Type B pancreatic cell (in vitro differentiated cells): Measurements from ENCODE around the gene OLFML2B. TPM values are rescaled to one million over a fixed set of nuclear protein-coding genes. Genes with fewer than 3 reads are reported as not detected.

Experiments used
- DNase-seq: peaks from one replicate; pipeline ENCODE4 v3.0.0; 2021; ENCODE audit warnings: mixed read lengths; ENCODE audit not compliant: unreplicated experiment; ENCODE audit errors: extremely low spot score
- H3K27ac Mint-ChIP-seq: 2 replicates; pipeline ENCODE4 v1.8.0; 2021; ENCODE audit warnings: mild to moderate bottlenecking, mixed read lengths
- H3K27me3 Mint-ChIP-seq: 2 replicates; pipeline ENCODE4 v1.8.0; 2021; ENCODE audit warnings: mixed read lengths
- H3K36me3 Mint-ChIP-seq: 2 replicates; pipeline ENCODE4 v1.8.0; 2021; ENCODE audit warnings: mixed read lengths
- H3K4me1 Mint-ChIP-seq: one replicate; pipeline ENCODE4 v1.8.0; 2021; ENCODE audit warnings: mixed read lengths; ENCODE audit not compliant: unreplicated experiment
- H3K4me3 Mint-ChIP-seq: 2 replicates; pipeline ENCODE4 v1.8.0; 2021; ENCODE audit warnings: mild to moderate bottlenecking, mixed read lengths
- H3K9me3 Mint-ChIP-seq: 2 replicates; pipeline ENCODE4 v1.8.0; 2021; ENCODE audit warnings: mixed read lengths
- total RNA-seq: library from RNA; stranded (reverse); gene quantifications from 2 replicates; pipeline ENCODE4 v1.2.1, GENCODE V29; 2021; ENCODE audit warnings: low replicate concordance
- TF ChIP-seq, protein P1 (sequence below): fragments of 200-600 bp; sonication (generic); conservative IDR thresholded peaks from 2 replicates; pipeline ENCODE4 v1.5.0; 2021; ENCODE audit warnings: antibody characterized with exemption, mild to moderate bottlenecking

OLFML2B gene
- total RNA-seq, 1 donor from 2014 or later: 35.0 TPM

DNA sequence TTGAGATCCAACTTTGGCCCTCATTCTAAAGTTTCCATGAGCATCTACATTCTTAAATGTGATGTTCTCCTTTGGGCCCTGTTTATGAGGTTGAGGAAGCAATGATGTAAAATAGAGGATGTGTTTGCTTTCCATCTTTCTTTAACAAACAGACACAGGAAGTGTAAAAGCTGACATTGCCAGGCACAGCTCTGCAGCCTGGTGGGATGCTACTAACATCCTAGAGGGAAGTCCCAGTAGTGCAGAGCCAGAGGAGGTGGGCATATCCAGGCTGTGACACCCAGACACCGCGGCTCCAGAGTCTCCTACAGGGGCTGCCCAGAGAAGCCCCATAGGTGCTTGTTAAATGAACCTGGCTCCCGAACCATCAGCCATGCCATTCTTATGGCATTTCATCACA, 16.2 kb downstream of the OLFML2B start:
- Mint-ChIP-seq H3K27me3 (no peaks in the 10 kb centered on the region), H3K27ac (no peak overlapping the region), H3K36me3 (peaks cover 16% of the 10 kb centered on the region), H3K4me1 (peaks cover 26% of the 10 kb centered on the region), H3K9me3 (no peaks in the 10 kb centered on the region), H3K4me3 (no peak overlapping the region)
- no peak for DNase-seq
- TF ChIP-seq, protein P1, sequence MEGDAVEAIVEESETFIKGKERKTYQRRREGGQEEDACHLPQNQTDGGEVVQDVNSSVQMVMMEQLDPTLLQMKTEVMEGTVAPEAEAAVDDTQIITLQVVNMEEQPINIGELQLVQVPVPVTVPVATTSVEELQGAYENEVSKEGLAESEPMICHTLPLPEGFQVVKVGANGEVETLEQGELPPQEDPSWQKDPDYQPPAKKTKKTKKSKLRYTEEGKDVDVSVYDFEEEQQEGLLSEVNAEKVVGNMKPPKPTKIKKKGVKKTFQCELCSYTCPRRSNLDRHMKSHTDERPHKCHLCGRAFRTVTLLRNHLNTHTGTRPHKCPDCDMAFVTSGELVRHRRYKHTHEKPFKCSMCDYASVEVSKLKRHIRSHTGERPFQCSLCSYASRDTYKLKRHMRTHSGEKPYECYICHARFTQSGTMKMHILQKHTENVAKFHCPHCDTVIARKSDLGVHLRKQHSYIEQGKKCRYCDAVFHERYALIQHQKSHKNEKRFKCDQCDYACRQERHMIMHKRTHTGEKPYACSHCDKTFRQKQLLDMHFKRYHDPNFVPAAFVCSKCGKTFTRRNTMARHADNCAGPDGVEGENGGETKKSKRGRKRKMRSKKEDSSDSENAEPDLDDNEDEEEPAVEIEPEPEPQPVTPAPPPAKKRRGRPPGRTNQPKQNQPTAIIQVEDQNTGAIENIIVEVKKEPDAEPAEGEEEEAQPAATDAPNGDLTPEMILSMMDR: no peak

DNA sequence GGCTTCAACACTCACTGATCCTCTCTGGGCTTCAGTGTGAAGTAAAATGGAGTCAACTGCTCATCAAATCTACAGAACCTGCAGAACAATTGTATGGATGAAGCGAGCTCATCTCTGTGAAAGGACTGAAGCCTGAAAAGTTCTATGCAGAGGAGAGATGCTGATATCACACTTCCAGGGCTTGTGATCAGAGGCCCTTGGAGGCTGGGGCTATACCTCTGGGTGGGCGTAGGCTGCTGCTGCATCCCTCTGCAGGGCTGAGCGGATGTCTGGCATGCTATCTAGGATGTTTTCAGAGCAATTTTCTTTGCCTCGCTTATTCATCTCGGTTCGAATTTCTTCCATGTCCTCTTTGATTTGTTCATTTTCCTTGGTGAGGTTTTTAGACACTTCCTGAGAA, 17.6 kb downstream of the OLFML2B start:
- no peaks in the 10 kb centered on the region for H3K9me3 Mint-ChIP-seq
- H3K4me3 Mint-ChIP-seq: no peak overlapping the region
- H3K27ac Mint-ChIP-seq: no peak overlapping the region
- H3K27me3 Mint-ChIP-seq: no peaks in the 10 kb centered on the region
- H3K36me3 Mint-ChIP-seq: peaks cover 13% of the 10 kb centered on the region
- H3K4me1 Mint-ChIP-seq: peaks cover 26% of the 10 kb centered on the region
- DNase-seq: no peak
- TF ChIP-seq, protein P1: no peak

DNA sequence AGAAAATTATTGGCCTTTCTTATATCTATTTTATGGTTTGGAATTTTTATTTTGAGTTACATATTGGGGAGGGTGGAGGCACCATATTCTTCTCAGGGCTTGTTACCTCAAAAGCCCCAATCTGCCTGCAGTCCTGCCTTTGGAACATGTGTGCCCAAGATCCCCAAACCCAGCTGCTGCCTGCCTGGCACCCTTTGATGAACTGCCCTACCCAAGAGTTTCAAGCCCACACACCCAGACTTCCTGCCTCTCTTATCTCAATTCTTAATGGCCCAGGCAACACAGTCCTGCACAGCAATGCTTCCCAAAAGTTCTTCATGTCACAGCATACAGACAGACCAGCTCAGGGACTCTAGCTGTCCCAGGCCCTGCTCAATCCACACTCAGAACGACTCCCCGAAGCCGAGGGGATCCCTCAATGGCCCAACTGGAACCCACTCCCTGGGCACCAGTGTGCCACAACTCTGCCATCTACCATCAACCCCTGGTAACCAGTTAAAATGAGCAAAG, 19.2 kb downstream of the OLFML2B start:
- peaks cover 10% of the 10 kb centered on the region for H3K36me3 Mint-ChIP-seq
- no peaks in the 10 kb centered on the region for H3K27me3 Mint-ChIP-seq
- no peak for DNase-seq
- no peak overlapping the region for H3K27ac Mint-ChIP-seq
- no peaks in the 10 kb centered on the region for H3K9me3 Mint-ChIP-seq
- H3K4me3 Mint-ChIP-seq: no peak overlapping the region
- TF ChIP-seq, protein P1: no peak
- peaks cover 26% of the 10 kb centered on the region for H3K4me1 Mint-ChIP-seq

DNA sequence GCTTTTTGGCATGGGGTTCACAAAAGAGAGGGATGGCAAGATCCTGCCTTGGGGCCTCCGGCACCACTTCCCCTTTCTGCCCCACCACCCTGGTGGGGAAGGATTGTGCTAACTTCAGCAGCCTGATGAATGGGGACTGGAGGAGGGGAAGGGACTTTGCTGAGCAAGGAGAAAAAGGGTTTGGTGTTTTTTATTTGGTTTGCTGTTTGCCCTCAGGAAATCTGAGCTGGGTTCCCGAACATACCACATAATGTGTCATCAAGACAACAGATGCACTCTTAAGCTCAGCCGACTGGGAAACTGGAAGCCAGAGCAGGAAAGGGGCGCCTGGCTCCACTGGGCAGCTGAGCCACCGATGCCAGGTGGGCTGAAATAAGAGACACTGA, 19.8 kb downstream of the OLFML2B start:
- no peak for DNase-seq
- H3K4me3 Mint-ChIP-seq: peak overlapping the region; percentile 35
- peaks cover 10% of the 10 kb centered on the region for H3K36me3 Mint-ChIP-seq
- H3K4me1 Mint-ChIP-seq: peaks cover 26% of the 10 kb centered on the region
- TF ChIP-seq, protein P1: no peak
- no peaks in the 10 kb centered on the region for H3K9me3 Mint-ChIP-seq
- H3K27me3 Mint-ChIP-seq: no peaks in the 10 kb centered on the region
- peak overlapping the region; percentile 72 for H3K27ac Mint-ChIP-seq

DNA sequence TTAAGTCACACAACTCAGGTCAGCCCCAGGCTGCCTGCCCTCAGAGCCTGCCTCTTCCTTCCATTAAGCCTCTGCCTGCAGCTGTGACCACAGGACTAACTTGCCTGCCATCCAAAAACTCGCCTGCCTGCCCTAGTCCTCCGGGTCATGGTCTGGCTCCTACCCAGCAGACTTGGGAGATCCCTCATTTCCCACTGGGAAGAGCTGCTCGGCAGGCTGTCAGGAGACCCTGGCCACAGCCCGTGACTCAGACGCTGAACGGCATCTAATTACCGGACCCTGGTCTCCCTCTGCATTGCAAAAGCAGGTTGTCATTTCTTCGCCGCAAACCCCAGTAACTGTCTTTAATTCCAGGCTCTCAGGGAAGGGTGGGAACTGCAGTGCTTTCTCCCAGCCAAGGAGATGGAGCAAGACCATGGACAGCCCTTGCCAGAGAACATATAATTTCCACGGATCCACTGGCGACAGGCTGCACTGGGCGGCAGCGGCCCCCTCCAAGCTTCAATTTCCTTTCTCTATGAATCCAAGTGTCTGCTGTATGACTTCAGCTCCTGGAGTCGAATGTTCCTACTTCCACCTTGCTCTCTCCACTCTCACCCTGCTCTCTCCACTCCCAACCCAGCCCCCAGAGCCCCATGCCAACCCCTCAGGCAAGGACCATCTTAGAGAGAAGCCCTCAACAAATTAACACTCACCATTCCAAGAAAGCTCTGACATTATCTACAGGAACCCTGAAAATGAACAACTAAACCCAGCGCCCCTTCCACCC, 20.4 kb downstream of the OLFML2B start:
- TF ChIP-seq, protein P1: no peak
- peaks cover 26% of the 10 kb centered on the region for H3K4me1 Mint-ChIP-seq
- H3K4me3 Mint-ChIP-seq: peak overlapping the region; percentile 35
- no peaks in the 10 kb centered on the region for H3K27me3 Mint-ChIP-seq
- no peak for DNase-seq
- H3K9me3 Mint-ChIP-seq: no peaks in the 10 kb centered on the region
- H3K36me3 Mint-ChIP-seq: peaks cover 10% of the 10 kb centered on the region
- peak overlapping the region; percentile 72 for H3K27ac Mint-ChIP-seq
